HL-60 (cell line): ENCODE results near the gene PI4K2A.
A peak's percentile ranks its signal among the peaks of the same experiment; 100 is the strongest.

Source experiments
- DNase-seq, 2 experiments: peaks; one replicate each; pipeline ENCODE4 v3.0.0-alpha.2; 2010 to 2020; ENCODE audit warnings: low read depth in 1 of 2, low spot score in 1 of 2
- H3K27ac ChIP-seq: fragments of 250-450 bp; sonication (Bioruptor Pico); replicated peaks from 2 replicates; pipeline ENCODE4 v1.5.1; 2020; ENCODE audit warnings: mild to moderate bottlenecking, moderate library complexity
- H3K27me3 ChIP-seq: fragments of 250-450 bp; sonication (Bioruptor Pico); 2 replicates; pipeline ENCODE4 v1.5.1; 2021; ENCODE audit warnings: mild to moderate bottlenecking, moderate library complexity; ENCODE audit not compliant: insufficient read depth, poor library complexity, severe bottlenecking
- H3K4me3 ChIP-seq: replicated peaks from 2 replicates; pipeline ENCODE4 v1.5.1; 2011; ENCODE audit warnings: mild to moderate bottlenecking, control low read depth, low read length; ENCODE audit not compliant: insufficient read depth
- CTCF ChIP-seq: IDR thresholded peaks from one replicate; pipeline ENCODE4 v1.5.1; 2011; ENCODE audit warnings: low read length, control low read depth, inconsistent platforms; ENCODE audit not compliant: insufficient read depth
- GABPA ChIP-seq: IDR thresholded peaks from 2 replicates; pipeline ENCODE4 v1.6.1; 2012; ENCODE audit warnings: low read depth
- POLR2AphosphoS5 ChIP-seq: IDR thresholded peaks from 2 replicates; pipeline ENCODE4 v1.6.1; 2012; ENCODE audit warnings: low read depth
- REST ChIP-seq: IDR thresholded peaks from 2 replicates; pipeline ENCODE4 v1.6.1; 2012; ENCODE audit warnings: low read depth; ENCODE audit not compliant: insufficient replicate concordance
- SPI1 ChIP-seq: IDR thresholded peaks from 2 replicates; pipeline ENCODE4 v1.6.1; 2012; ENCODE audit warnings: low read depth, mild to moderate bottlenecking, borderline replicate concordance

Gene PI4K2A

GRCh38 chr10:97713826-97714400 lies 73.4 kb downstream of the PI4K2A start:
- H3K4me3 ChIP-seq: peak overlapping the region; percentile 34
- DNase-seq: peak; percentile 63 to 69
- no peak for TF ChIP-seq REST
- TF ChIP-seq GABPA: no peak
- TF ChIP-seq SPI1: no peak
- TF ChIP-seq POLR2AphosphoS5: peak; percentile 56
- TF ChIP-seq CTCF: no peak
- peak overlapping the region; percentile 47 for H3K27ac ChIP-seq
- no peaks in the 10 kb centered on the region for H3K27me3 ChIP-seq

GRCh38 chr10:97714401-97715258 lies 74.2 kb downstream of the PI4K2A start:
- DNase-seq: peak; percentile 34 to 62
- H3K27ac ChIP-seq: peak overlapping the region; percentile 47
- TF ChIP-seq GABPA: no peak
- H3K27me3 ChIP-seq: no peaks in the 10 kb centered on the region
- H3K4me3 ChIP-seq: peak overlapping the region; percentile 34

- no peak for DNase-seq
- H3K4me3 ChIP-seq: no peak overlapping the region; the same call in 1 of the 2 replicates
- H3K27ac ChIP-seq: no peak overlapping the region
Observed at GRCh38 chr10:97715259-97715874, 74.9 kb downstream of the PI4K2A start.

GRCh38 chr10:97717627-97718026 lies 77.2 kb downstream of the PI4K2A start:
- TF ChIP-seq GABPA: no peak
- Histone ChIP-seq H3K4me3 (no peak overlapping the region), H3K27me3 (no peaks in the 10 kb centered on the region), H3K27ac (no peak overlapping the region)
- DNase-seq: no peak

More at GRCh38 chr10:97715259-97715874, 74.9 kb downstream of the PI4K2A start:
- TF ChIP-seq CTCF: no peak
- H3K27me3 ChIP-seq: no peaks in the 10 kb centered on the region

GRCh38 chr10:97718178-97718577 lies 77.7 kb downstream of the PI4K2A start:
- DNase-seq: peak in 1 of 2 experiments; percentile 50
- no peaks in the 10 kb centered on the region for H3K27me3 ChIP-seq

More at GRCh38 chr10:97718178-97718577, 77.7 kb downstream of the PI4K2A start:
- Histone ChIP-seq H3K4me3 (no peak overlapping the region), H3K27ac (no peak overlapping the region)
- TF ChIP-seq SPI1 (peak; percentile 88), CTCF (no peak), GABPA (no peak), REST (no peak), POLR2AphosphoS5 (no peak)
